GM20431 (cell line): ENCODE results near the gene NOTCH3.

Source experiments
- in situ Hi-C: fragments of 300-500 bp; cut with MseI, MboI; formaldehyde crosslinking; loops from one replicate; pipeline ENCODE4 v1.15.0; 2020; ENCODE audit warnings: low sequenced_read_pairs; ENCODE audit not compliant: unreplicated experiment

The NOTCH3 gene

DNA sequence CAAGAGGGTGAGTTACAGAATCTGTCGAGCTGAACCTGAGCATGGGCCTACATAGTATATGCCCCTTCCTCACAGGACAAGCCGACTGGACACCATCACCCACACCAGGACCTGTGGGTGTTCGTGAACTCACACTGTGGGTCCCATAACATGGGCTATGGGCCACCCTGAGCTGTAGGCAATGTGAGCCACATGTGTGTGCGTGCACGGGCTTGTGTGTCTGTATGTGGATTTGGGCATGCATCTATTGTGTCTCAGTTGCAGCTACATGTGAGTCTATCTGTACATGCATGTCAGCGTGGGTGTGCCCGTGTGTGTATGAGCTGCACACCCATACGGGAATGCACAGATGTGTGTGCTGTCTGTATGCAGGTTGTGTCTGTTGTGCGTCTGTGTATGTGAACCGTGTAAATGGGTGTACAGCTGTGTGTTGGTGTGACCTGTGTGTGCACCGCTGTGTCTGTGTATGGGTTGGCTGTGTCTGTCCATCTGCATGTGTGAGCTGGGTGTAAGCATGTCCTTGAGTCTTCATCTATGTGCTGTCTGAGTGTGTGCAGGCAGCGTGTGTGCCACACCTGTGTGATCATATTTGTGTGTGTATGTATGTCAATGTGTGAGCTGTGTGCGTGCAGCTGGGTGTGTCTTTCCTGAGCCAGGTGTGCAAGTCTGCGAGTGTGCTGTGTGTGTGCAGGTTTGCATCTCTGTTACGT lies 1.7 kb downstream of the NOTCH3 start:
- in situ Hi-C loops, result no loop called here

DNA sequence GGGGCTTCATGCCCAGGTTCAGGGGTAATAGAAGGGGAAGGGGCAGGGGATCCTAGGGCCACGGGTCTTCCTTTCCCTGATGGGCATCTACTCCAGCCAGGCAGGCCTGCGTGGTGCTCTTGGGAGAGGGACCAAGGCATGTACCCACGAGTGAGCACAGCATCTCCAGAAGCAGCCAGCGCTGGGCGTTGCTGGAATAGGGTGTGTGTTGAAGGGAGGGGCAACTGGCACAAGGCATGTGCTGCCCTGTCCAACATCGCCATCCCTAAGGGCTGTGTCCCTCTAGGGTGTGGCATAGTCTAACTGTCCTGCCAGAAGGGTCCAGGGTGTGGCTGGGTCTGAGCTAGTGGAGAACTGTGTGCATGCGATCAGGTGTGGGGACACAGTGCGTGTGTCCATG lies 2.9 kb downstream of the NOTCH3 start:
- in situ Hi-C loops, result no loop called here

DNA sequence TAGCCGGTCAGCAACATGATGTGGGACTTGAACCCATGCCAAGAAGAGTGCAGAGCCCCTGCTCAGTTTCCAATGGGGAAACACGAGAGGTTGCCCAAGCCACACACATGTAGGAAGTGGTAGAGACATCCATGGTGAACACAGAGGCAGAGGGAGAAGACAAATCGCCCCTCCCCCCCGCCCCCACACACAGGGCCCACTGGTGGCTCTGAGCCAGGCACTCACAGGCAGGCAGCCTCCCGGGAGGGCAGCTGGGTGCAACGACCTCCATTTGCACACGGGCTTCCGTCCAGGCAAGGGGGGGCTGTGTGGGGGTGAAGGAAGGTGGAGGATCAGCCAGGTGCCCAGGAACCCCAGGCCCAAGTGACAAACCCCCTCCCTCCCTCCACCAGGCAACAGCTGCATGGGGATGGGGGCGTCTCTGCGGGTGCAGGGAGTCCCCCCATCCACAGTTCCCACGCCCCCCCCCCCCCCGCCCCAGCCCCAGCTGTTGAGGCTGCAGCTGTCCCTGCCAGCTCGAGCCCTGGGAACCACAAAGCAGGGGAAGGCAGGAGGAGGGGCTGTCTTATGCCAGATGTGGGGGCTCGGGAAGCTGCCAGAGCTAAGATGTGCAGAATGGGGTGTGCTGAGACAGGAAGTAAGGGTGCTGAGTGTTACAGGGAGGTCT lies 3.4 kb downstream of the NOTCH3 start:
- in situ Hi-C loops, result no loop called here

DNA sequence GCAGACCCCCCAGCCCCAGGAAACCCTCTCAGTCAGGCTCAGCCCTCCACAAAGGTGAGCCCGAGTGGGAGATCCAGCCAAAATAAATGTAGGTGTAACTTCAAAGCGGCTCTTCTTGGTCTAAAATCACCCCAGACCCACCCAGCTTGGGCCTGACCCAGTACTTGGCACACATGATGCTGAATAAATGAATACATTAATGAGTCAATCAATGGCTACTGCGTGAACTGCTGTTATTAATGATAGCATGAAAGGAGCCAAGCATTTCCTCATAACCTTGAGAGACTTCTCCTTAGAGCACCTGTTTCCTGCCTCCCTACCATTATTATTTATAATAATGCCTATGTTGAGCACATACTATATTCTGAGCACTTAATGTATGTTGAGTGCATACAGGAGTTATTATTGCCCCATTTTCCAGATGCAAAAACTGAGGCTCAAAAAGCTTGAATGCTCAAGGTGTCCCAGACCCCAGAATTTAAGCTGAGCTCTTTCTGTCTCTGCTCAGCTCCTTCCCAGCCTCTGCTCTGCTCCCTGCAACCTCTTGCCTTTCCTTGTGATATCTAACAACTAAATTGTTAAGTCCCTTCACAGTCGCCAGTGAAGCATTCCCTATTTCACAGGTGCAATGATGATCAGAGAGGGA lies 4.3 kb downstream of the NOTCH3 start:
- in situ Hi-C loops, result no loop called here

DNA sequence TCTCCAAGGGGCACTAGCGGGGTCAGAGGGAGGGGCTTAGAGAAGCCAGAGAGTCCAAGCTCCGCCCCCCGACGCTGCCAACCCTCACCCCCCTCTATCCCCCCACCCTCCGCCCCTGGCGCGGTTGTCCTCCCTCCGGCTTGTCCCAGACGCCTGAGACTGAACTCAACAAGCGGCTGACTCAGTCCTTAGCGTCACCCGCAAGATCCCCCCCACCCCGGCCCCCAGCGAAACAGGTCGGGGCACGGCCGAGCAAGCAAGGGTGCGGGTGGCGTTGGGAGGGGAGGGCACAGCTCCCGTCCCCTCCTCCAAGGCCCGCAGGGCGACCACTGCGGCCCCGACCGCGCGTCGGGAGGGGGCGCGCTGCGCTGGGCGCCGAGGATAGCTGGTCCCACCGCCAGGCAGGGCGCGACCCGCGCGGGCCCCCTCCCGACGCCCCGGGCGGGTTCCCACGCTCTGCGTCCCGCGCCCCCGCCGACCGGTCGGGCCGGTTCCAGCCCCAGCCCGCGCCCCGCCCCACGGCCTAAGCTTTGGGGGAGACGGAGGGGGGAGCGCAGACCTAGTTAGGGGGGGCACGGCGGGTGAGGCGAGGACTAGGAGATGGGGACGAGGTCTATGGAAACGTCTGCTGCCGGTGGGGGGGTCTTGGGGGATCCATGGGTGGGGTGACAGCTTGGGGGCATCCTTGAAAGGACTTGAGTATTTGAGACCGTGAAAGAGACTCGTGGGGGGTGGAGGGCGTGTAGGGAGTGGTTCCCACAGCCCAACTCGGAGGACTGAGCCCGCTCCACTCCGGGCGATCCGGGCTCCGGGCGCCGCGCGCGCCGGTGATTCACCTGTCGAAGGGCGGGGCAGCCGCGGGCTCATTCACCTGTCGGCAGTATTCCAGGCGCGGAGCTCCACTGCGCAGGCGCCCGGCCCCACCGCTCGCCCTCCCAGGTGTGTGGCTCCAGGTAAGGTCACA lies 5.1 kb downstream of the NOTCH3 start:
- in situ Hi-C loops, result no loop called here

DNA sequence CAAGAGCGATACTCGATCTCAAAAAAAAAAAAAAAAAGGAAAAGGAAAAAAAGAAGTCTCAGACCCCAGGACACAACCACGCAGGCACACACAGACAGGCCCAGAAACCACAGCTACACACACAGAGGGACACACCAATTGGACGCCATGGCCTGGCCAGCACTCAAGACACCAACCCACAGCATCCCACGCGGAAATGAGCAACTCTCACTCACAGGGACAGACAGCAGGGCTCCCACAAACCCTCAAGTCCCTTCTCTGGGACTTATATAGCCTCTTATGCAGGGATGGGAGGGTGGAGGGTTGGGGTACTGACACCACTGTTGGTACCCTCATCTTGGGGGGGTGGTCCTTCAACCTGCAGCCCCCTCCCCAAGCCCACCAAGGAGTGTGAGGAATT lies 5.9 kb downstream of the NOTCH3 start:
- in situ Hi-C loops, result no loop called here

DNA sequence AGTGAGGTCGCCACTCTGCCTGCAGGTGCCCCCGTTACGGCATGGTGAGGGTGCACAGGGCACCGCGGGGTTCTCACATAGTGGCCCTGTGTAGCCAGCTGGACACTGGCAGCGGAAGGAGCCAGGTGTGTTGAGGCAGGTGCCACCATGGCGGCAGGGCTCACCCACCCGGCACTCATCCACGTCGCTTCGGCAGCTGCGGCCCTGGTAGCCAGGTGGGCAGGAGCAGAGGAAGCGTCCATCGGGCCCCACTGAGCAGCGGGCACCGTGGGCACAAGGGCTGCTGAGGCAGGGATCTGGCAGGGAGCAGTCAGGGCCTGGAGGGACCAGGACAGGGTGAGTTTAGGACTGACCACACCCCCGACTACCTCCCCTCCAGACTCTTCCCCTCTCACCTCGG lies 8.8 kb downstream of the NOTCH3 start:
- in situ Hi-C loops, result no loop called here

DNA sequence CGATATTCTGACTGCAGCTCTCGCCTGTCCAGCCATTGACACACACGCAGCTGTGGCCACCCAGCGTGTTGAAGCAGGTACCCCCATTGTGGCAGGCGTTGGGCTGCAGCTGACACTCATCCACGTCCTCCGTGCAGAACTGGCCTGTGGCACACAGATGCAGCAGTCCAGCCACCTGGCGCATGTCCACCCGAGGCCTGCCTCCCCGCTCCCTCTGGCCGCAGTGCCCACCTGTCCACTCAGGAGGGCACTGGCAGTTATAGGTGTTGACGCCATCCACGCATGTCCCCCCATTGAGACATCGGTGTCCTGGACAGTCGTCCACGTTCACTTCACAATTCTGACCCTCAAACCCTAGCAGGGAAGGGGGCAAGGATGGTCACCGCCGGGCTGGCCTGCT lies 9.3 kb downstream of the NOTCH3 start:
- in situ Hi-C loops, result no loop called here

DNA sequence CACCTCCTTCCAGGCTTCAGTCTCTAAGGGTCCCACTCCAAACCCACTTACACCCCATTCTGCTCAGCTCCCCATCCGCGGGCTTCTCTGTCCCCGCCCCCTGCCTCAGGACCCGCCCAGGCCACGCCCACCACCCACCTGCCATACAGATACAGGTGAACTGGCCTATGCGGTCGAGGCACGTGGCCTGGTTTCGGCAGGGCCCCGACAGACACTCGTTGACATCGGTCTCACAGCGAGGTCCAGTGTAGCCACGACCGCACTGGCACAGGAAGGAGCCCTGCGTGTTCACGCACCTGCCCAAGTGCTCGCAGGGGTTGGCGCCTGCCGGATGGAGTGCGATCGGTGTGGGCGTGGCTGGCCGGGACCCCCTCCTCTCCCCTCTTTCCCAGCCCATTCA lies 11.9 kb downstream of the NOTCH3 start:
- in situ Hi-C loops, result no loop called here

DNA sequence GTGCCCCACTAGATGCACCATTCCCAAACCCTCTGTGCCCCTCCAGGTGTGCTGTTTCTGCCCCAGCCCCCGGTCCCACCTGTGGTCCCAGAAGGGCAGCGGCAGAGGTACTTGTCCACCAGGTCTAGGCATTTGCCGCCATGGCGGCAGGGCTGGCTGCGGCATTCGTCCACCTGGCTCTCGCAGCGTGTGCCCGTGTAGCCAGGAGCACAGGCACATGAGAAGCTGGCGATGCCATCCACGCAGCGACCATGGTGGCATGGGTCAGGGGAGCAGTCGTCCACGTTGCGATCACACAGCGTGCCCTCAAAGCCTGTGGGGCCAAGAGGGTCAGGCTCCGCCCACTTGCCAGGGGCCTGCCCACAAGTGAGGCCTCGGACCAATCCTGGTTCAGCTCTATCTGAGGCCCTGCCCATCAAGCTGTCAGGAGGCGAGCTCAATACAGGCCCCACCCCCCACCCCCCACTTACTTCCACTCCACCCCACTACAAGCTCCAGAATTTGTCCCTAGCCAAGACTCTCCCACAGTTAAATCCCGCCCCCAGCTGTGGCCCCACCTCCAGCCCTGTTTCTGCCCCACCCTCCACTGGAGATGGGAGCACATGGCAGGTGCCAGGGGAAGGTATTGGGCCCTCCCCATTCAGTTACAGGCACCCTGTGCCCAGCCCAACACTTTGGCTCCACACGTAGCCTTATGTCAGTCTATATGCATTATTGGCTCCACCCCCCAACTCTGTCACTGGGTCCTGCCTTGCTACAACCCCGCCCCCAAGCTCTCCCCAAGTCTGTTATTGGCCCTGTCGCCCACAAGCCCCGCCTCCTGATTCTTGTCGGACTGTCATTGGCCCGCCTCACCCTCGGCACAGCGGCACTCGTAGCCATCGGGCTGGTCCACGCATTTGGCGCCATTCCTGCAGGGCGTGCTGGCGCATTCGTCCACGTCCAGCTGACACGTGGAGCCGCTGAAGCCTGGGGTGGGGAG lies 13.5 kb downstream of the NOTCH3 start:
- in situ Hi-C loops, result no loop called here

DNA sequence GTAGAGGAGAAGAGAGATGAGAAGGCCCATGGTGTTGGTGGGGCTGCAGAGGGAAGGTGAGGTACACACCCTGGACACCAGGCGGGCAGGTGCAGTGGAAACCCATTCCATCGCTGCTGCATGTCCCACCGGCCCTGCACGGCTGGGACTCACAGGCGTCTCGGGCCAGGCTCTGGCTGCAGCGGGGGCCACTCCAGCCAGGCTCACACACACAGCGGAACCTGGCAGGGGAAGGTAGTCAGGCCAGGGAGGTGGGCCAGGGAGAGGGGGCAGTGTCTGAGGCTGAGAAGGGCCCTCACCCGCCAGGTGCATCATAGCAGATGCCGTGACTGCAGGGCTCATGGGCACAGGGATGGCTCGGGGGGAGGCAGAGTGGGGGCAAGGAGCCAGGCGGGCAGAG lies 15.6 kb downstream of the NOTCH3 start:
- in situ Hi-C loops, result no loop called here

DNA sequence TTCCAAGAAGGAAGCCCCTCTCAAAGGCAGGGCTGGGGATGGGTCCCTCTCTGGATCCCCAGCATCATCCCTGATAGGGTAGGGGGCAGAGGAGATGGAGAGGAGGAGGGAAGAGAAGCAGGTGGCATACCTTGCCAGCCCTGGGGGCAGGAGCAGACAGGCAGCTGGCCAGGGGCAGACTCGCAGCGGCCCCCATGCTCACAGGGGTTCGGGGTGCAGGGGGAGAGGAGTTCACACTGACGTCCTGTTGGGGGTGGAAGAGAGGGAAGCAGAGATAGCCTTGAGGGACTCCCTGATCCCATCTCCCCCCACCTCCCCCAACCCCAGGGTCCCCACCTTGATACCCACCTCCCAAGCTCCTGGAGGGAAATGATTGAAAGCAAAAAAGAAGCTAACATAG lies 16.0 kb downstream of the NOTCH3 start:
- in situ Hi-C loops, result no loop called here

DNA sequence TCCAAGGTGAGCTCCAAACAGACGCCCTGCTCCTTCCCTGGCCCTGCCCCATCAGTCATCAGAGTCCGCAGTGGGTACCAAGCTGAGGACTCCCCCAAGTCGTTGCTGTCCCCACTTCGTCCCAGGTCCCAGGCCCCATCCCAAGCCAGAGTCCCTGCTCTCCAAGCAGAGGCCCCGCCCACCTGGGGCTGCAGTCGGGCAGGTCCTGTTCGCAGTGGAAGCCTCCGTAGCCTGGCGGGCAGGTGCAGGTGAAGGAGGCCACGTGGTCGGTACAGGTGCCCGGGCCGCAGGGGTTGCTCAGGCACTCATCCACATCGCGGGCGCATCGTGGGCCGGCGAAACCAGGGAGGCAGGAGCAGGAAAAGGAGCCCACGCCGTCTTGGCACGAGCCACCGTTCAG lies 19.4 kb downstream of the NOTCH3 start:
- in situ Hi-C loops, result no loop called here

DNA sequence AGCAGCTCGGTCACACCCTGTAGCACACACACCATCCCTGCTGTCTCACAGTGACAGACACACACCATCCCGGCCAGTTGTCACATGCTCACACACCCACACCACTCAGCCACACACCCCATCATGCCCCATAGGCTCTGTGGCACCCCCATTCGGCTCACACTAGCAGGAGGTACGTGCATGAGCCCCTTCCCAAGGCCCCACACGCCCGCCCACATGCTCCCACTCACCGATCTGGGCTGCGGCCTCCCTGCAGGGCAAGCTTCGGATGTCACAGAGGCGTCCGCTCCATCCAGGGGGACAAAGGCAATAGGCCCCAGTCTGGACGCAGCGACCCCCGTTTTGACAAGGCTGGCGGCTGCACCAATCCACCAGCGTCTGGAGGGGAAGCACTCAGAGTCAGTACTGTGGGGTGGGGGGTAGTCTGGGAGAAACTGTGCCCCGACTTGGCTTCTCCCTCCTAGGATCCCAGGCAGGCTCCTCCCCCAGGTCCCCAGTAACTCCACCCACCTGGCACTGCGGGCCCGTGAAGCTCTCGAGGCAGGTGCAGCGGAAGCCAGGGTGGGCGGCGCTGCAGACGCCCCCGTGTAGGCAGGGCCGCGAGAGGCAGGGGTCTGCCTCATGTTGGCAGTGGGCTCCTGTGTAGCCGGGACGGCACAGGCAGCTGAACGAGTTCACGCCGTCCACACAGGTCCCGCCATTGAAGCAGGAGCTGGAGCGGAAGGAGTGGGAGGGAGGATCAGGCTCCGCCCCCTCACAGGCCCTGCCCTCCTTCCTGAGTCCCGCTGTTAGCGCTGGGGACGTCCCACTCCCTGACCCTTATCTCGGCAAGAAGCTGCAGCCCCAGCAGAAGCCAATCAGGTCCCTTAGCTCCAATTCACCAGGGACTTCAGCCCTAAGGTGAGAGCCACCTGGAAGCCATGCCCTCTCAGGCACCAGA lies 20.1 kb downstream of the NOTCH3 start:
- in situ Hi-C loops, result no loop called here

DNA sequence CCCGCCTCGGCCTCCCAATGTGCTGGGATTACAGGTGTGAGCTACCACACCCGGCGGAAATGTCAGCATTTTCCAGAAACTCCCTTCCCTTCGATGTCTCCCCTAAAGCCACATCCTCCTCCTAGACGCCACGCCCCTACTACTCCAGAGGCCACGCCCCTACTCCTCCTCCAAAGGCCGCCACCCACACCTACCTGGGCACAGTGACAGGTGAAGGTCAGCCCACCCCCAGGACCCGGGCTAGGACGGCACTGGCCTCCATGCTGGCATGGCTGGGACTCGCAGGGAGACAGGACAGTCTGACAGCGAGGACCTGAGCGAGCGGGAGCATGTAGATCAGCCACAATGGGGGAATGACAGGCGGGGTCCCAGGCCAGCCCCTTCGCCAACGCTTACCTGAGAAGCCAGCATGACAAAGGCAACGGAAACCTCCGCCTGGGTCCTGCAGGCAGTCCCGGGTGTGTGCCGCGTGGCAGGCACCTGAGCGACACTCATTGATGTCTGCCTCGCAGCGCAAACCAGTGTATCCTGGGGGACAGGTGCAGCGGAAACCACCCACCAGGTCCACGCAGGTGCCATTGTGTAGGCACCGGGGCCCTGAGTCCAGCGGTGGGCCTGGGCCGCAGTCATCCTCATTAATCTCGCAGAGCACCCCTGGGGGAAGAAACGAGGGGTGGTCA lies 22.0 kb downstream of the NOTCH3 start:
- in situ Hi-C loops, result no loop called here

DNA sequence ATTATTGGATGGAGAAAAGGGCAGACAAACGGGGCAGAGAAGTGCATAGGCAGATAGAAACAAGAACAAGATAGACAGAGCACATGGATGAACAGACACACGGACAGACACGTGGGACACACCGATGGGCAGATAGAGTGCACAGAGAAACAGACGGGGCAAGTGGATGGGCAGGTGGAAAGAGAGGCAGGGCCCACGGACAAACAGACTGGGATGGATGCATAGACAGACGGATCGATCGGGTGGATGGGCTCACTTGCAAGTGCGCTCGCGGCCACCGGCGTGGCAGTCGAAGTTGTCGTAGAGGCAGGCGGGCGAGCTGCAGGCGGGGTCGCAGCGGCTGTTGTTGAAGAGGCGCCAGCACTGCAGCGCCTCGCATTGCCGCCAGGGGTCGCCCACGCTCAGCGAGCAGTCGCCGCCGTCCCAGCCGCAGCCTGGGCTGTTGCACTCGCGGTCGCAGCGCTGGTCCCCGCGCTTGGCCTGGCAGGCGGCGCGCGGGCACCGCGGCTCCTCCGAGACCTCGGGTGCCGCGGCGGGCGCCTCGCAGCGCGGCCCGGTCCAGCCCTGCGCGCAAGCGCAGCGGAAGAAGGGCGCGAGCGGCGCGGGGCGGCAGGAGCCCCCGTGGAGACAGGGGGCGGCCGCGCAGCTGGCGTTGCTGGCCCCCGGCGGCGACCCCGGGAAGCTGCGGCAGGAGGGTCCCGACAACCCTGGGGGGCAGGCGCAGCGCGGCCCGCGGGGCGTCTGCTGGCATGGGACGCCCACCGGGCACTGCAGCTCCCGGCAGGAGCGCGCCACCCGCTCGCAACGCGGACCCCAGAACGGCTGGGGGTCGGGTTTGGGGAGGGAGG lies 23.3 kb downstream of the NOTCH3 start:
- in situ Hi-C loops, result no loop called here

DNA sequence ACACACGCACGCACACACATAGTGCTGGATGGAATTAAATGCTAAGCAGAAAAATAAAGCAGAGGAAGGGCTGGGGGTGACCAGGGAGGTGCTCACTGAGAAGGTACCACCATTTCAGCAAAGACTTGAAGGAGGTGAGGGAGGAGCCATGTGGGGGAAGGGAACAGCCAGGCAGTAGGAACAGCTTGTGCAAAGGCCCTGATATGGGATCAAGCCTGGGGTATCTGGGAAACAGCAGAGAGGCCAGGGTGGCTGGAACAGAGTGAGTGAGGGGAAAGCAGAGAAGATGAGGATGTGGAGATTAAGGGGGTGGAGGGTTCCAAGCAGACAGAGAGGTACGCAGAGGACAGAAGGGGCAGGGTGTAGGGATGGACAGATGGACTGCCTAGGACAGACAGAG lies 25.2 kb downstream of the NOTCH3 start:
- in situ Hi-C loops, result no loop called here
